HEK293 (cell line): ENCODE results near the gene CCL7.

Experiments used
- CTCF ChIA-PET: fragments of 350-600 bp; formaldehyde crosslinking; extraction: SDS; loops from one replicate; lab custom pipeline; 2021; ENCODE audit warnings: antibody characterized with exemption; lab: Yijun Ruan, JAX
- POLR2A ChIA-PET: fragments of 300-600 bp; formaldehyde crosslinking; extraction: SDS; loops from one replicate; lab custom pipeline; 2020; ENCODE audit warnings: antibody characterized with exemption, inconsistent platforms; lab: Yijun Ruan, JAX
- H3K27ac ChIP-seq: fragments of 200-500 bp; sonication (Bioruptor generic); 2 replicates; pipeline ENCODE4 v1.5.1; 2014; ENCODE audit warnings: low read depth, low read length, control low read depth, inconsistent platforms; ENCODE audit errors: extremely low read depth
- H3K36me3 ChIP-seq, 2 experiments: fragments of 200-500 bp in 1 of 2; sonication (Bioruptor generic) in 1 of 2; 1 replicate in 1 of 2; 2 replicates in 1 of 2; pipeline ENCODE4 v1.5.1; 2014 to 2017; ENCODE audit warnings: inconsistent platforms in 2 of 2, low read length in 2 of 2; ENCODE audit not compliant: control insufficient read depth in 2 of 2, insufficient read depth in 1 of 2
- H3K4me1 ChIP-seq: fragments of 200-500 bp; sonication (Bioruptor generic); 2 replicates; pipeline ENCODE4 v1.5.1; 2014; ENCODE audit warnings: mild to moderate bottlenecking, low read length, inconsistent platforms; ENCODE audit not compliant: control insufficient read depth, insufficient read depth
- H3K4me3 ChIP-seq: 2 replicates; pipeline ENCODE4 v1.5.1; 2011; ENCODE audit warnings: low read depth, mild to moderate bottlenecking, control low read depth, low read length, moderate library complexity
- H3K9me3 ChIP-seq: fragments of 200-500 bp; sonication (Bioruptor generic); 2 replicates; pipeline ENCODE4 v1.5.1; 2014; ENCODE audit warnings: low read depth, low read length, inconsistent platforms; ENCODE audit not compliant: control insufficient read depth, insufficient read depth
- GFI1B ChIP-seq: fragments of 450-650 bp; formaldehyde crosslinking; IDR thresholded peaks from 2 replicates; pipeline ENCODE4 v1.5.1; 2016; ENCODE audit warnings: missing biosample characterization, missing genetic modification characterization
- KLF9 ChIP-seq: fragments of 450-650 bp; formaldehyde crosslinking; IDR thresholded peaks from 2 replicates; pipeline ENCODE4 v1.5.1; 2016; ENCODE audit warnings: missing biosample characterization, missing genetic modification characterization, low read depth
- PRDM2 ChIP-seq: fragments of 450-650 bp; formaldehyde crosslinking; IDR thresholded peaks from 2 replicates; pipeline ENCODE4 v1.5.1; 2016; ENCODE audit warnings: missing biosample characterization, missing genetic modification characterization, borderline replicate concordance
- TSHZ1 ChIP-seq: fragments of 450-650 bp; formaldehyde crosslinking; IDR thresholded peaks from 2 replicates; pipeline ENCODE4 v1.5.1; 2016; ENCODE audit warnings: missing biosample characterization, missing genetic modification characterization, borderline replicate concordance
- WT1 ChIP-seq: fragments of 450-650 bp; formaldehyde crosslinking; IDR thresholded peaks from 2 replicates; pipeline ENCODE4 v1.5.1; 2016; ENCODE audit warnings: missing biosample characterization, missing genetic modification characterization
- ZFP37 ChIP-seq: fragments of 450-650 bp; formaldehyde crosslinking; IDR thresholded peaks from 2 replicates; pipeline ENCODE4 v1.5.1; 2016; ENCODE audit warnings: missing biosample characterization, missing genetic modification characterization
- ZNF2 ChIP-seq: fragments of 450-650 bp; formaldehyde crosslinking; IDR thresholded peaks from 2 replicates; pipeline ENCODE4 v1.5.1; 2016; ENCODE audit warnings: missing biosample characterization, missing genetic modification characterization
- ZNF202 ChIP-seq: fragments of 450-650 bp; formaldehyde crosslinking; IDR thresholded peaks from 2 replicates; pipeline ENCODE4 v1.5.1; 2016; ENCODE audit warnings: missing biosample characterization, missing genetic modification characterization, borderline replicate concordance
- ZNF24 ChIP-seq: fragments of 450-650 bp; formaldehyde crosslinking; IDR thresholded peaks from 2 replicates; pipeline ENCODE4 v1.5.1; 2016; ENCODE audit warnings: missing biosample characterization, missing genetic modification characterization
- ZNF37A ChIP-seq: fragments of 450-650 bp; IDR thresholded peaks from 2 replicates; pipeline ENCODE4 v1.5.1; 2018; ENCODE audit warnings: missing biosample characterization, missing genetic modification characterization
- ZNF521 ChIP-seq: fragments of 450-650 bp; formaldehyde crosslinking; IDR thresholded peaks from 2 replicates; pipeline ENCODE4 v1.5.1; 2017; ENCODE audit warnings: missing biosample characterization, mild to moderate bottlenecking, missing genetic modification characterization
- ZNF707 ChIP-seq: fragments of 450-650 bp; formaldehyde crosslinking; IDR thresholded peaks from 2 replicates; pipeline ENCODE4 v1.5.1; 2016; ENCODE audit warnings: missing biosample characterization, missing genetic modification characterization
- ZNF777 ChIP-seq: fragments of 450-650 bp; formaldehyde crosslinking; IDR thresholded peaks from 2 replicates; pipeline ENCODE4 v1.5.1; 2017; ENCODE audit warnings: missing biosample characterization, missing genetic modification characterization, borderline replicate concordance
- ZSCAN16 ChIP-seq: fragments of 450-650 bp; formaldehyde crosslinking; IDR thresholded peaks from 2 replicates; pipeline ENCODE4 v1.5.1; 2016; ENCODE audit warnings: missing biosample characterization, missing genetic modification characterization

The CCL7 gene

GRCh38 chr17:34257299-34257985 is 12.6 kb upstream of the CCL7 start:
- peaks cover 12% of the 10 kb centered on the region for H3K4me1 ChIP-seq
- no peaks in the 10 kb centered on the region for H3K9me3 ChIP-seq
- H3K4me3 ChIP-seq, result no peak overlapping the region
- no peak for TF ChIP-seq ZNF24 (tag by site-specific recombination)
- TF ChIP-seq, all 188 proteins: peak for 0
- no peak overlapping the region for H3K27ac ChIP-seq
- ChIA-PET POLR2A (no interaction called here), CTCF (interaction anchor here (0.7 to 3.4 kb wide), 5 partner anchors 49 to 209 kb away, joined by 3 to 22 read pairs (median 4); no protein-coding TSS in a partner anchor)
- H3K36me3 ChIP-seq, result no peaks in the 10 kb centered on the region

GRCh38 chr17:34257986-34258326 is 12.1 kb upstream of the CCL7 start:
- no peaks in the 10 kb centered on the region for H3K36me3 ChIP-seq
- ChIA-PET POLR2A (no interaction called here), CTCF (interaction anchor here (3.2 to 3.4 kb wide), 2 partner anchors 57 to 103 kb away, joined by 11 to 22 read pairs; no protein-coding TSS in a partner anchor)
- peaks cover 12% of the 10 kb centered on the region for H3K4me1 ChIP-seq
- no peak overlapping the region for H3K4me3 ChIP-seq
- TF ChIP-seq ZNF707 (tag by site-specific recombination) (no peak), ZSCAN16 (tag by site-specific recombination) (no peak), KLF9 (tag by site-specific recombination) (no peak), ZNF202 (tag by site-specific recombination) (no peak), ZNF2 (tag by site-specific recombination) (no peak), PRDM2 (no peak), ZNF777 (tag by site-specific recombination) (no peak), TSHZ1 (tag by site-specific recombination) (no peak), WT1 (tag by site-specific recombination) (no peak), GFI1B (tag by site-specific recombination) (no peak), ZNF521 (tag by site-specific recombination) (no peak), ZFP37 (no peak), ZNF37A (tag by site-specific recombination) (no peak)
- H3K9me3 ChIP-seq, result no peaks in the 10 kb centered on the region
- no peak overlapping the region for H3K27ac ChIP-seq
